H9 (cell line): Measurements from ENCODE around the gene PDLIM7. TPM values are rescaled to one million over a fixed set of nuclear protein-coding genes. Genes with fewer than 3 reads are reported as not detected.

Experiments
- DNase-seq: peaks from one replicate; pipeline ENCODE4 v3.0.0-alpha.2; 2017
- H2AFZ ChIP-seq: one replicate; pipeline ENCODE4 v1.6.1; 2013; ENCODE audit warnings: mild to moderate bottlenecking, low read length, control low read depth, moderate library complexity
- H2AK5ac ChIP-seq: 2 replicates; pipeline ENCODE4 v1.6.1; 2013; ENCODE audit warnings: low read length, control low read depth, mixed read lengths; ENCODE audit not compliant: insufficient read length
- H2BK120ac ChIP-seq: one replicate; pipeline ENCODE4 v1.6.1; 2013; ENCODE audit warnings: low read depth, mild to moderate bottlenecking, low read length, control low read depth, inconsistent platforms; ENCODE audit not compliant: poor library complexity, severe bottlenecking
- H2BK12ac ChIP-seq: 2 replicates; pipeline ENCODE4 v1.6.1; 2013; ENCODE audit warnings: low read length, control low read depth, mixed read lengths, low read depth; ENCODE audit not compliant: insufficient read length
- H2BK15ac ChIP-seq: 2 replicates; pipeline ENCODE4 v1.6.1; 2013; ENCODE audit warnings: low read depth, low read length, control low read depth
- H2BK20ac ChIP-seq: one replicate; pipeline ENCODE4 v1.6.1; 2013; ENCODE audit warnings: low read depth, mild to moderate bottlenecking, low read length, control low read depth, inconsistent platforms; ENCODE audit not compliant: poor library complexity, severe bottlenecking
- H2BK5ac ChIP-seq: 2 replicates; pipeline ENCODE4 v1.6.1; 2013; ENCODE audit warnings: low read length, control low read depth, mixed read lengths; ENCODE audit not compliant: insufficient read length
- H3K14ac ChIP-seq: 2 replicates; pipeline ENCODE4 v1.6.1; 2013; ENCODE audit warnings: low read length, control low read depth; ENCODE audit not compliant: insufficient read depth
- H3K18ac ChIP-seq: 2 replicates; pipeline ENCODE4 v1.6.1; 2013; ENCODE audit warnings: low read depth, mild to moderate bottlenecking, mixed read lengths, low read length, control low read depth; ENCODE audit not compliant: insufficient read length
- H3K23ac ChIP-seq: 2 replicates; pipeline ENCODE4 v1.6.1; 2013; ENCODE audit warnings: low read length, control low read depth, mixed read lengths, low read depth; ENCODE audit not compliant: insufficient read length
- H3K23me2 ChIP-seq: 2 replicates; pipeline ENCODE4 v1.6.1; 2013; ENCODE audit warnings: low read depth, mild to moderate bottlenecking, mixed read lengths, low read length, control low read depth; ENCODE audit not compliant: insufficient read length, poor library complexity, severe bottlenecking
- H3K27ac ChIP-seq: 2 replicates; pipeline ENCODE4 v1.5.1; 2013; ENCODE audit warnings: low read length, control low read depth, mixed read lengths, low read depth; ENCODE audit not compliant: insufficient read length
- H3K27me3 ChIP-seq: 2 replicates; pipeline ENCODE4 v1.6.1; 2013; ENCODE audit warnings: low read length, control low read depth, inconsistent platforms; ENCODE audit not compliant: insufficient read depth
- H3K4ac ChIP-seq: 2 replicates; pipeline ENCODE4 v1.6.1; 2013; ENCODE audit warnings: low read depth, mild to moderate bottlenecking, control low read depth, inconsistent platforms, low read length, moderate library complexity
- H3K4me1 ChIP-seq: 2 replicates; pipeline ENCODE4 v1.6.1; 2013; ENCODE audit warnings: low read length, control low read depth, inconsistent platforms; ENCODE audit not compliant: insufficient read depth
- H3K4me2 ChIP-seq: 2 replicates; pipeline ENCODE4 v1.6.1; 2013; ENCODE audit warnings: low read length, control low read depth, mixed read lengths; ENCODE audit not compliant: insufficient read length, insufficient read depth
- H3K56ac ChIP-seq: 2 replicates; pipeline ENCODE4 v1.6.1; 2013; ENCODE audit warnings: low read depth, mild to moderate bottlenecking, mixed read lengths, low read length, control low read depth; ENCODE audit not compliant: insufficient read length
- H3K79me1 ChIP-seq: 2 replicates; pipeline ENCODE4 v1.6.1; 2013; ENCODE audit warnings: low read depth, mild to moderate bottlenecking, moderate library complexity, low read length, control low read depth, inconsistent platforms; ENCODE audit not compliant: insufficient read depth, poor library complexity, severe bottlenecking
- H3K79me2 ChIP-seq: 2 replicates; pipeline ENCODE4 v1.6.1; 2013; ENCODE audit warnings: low read length, control low read depth, inconsistent platforms; ENCODE audit not compliant: insufficient read depth
- H3K9ac ChIP-seq: 2 replicates; pipeline ENCODE4 v1.6.1; 2013; ENCODE audit warnings: low read length, control low read depth, mixed read lengths; ENCODE audit not compliant: insufficient read length; ENCODE audit errors: extremely low read depth
- H3K9me3 ChIP-seq: one replicate; pipeline ENCODE4 v1.6.1; 2013; ENCODE audit warnings: low read depth, low read length, inconsistent platforms; ENCODE audit not compliant: control insufficient read depth
- H3T11ph ChIP-seq: one replicate; pipeline ENCODE4 v1.6.1; 2013; ENCODE audit warnings: mild to moderate bottlenecking, low read length, control low read depth, inconsistent platforms
- H4K20me1 ChIP-seq: one replicate; pipeline ENCODE4 v1.6.1; 2013; ENCODE audit not compliant: control insufficient read depth, insufficient read length, insufficient read depth
- H4K5ac ChIP-seq: 2 replicates; pipeline ENCODE4 v1.6.1; 2013; ENCODE audit warnings: low read depth, mild to moderate bottlenecking, mixed read lengths, low read length, control low read depth; ENCODE audit not compliant: insufficient read length
- H4K8ac ChIP-seq: replicated peaks from 2 replicates; pipeline ENCODE4 v1.6.1; 2013; ENCODE audit warnings: low read length, control low read depth, mixed read lengths, low read depth; ENCODE audit not compliant: insufficient read length
- H4K91ac ChIP-seq: 2 replicates; pipeline ENCODE4 v1.6.1; 2013; ENCODE audit warnings: low read depth, mild to moderate bottlenecking, moderate library complexity, mixed read lengths, low read length, control low read depth; ENCODE audit not compliant: insufficient read length
- H3K27ac Mint-ChIP-seq, 3 experiments: 2 replicates in 2 of 3; 3 replicates in 1 of 3; pipeline ENCODE4 v1.8.0; 2020 to 2021; ENCODE audit warnings: mixed read lengths in 3 of 3, mild to moderate bottlenecking in 1 of 3, moderate library complexity in 1 of 3
- H3K27me3 Mint-ChIP-seq: 2 replicates; pipeline ENCODE4 v1.8.0; 2021; ENCODE audit warnings: low read depth, mild to moderate bottlenecking, moderate library complexity, mixed read lengths
- H3K36me3 Mint-ChIP-seq, 3 experiments: 2 replicates in 2 of 3; 3 replicates in 1 of 3; pipeline ENCODE4 v1.8.0; 2020 to 2021; ENCODE audit warnings: low read depth in 3 of 3, mixed read lengths in 3 of 3; ENCODE audit not compliant: insufficient read depth in 1 of 3
- H3K4me1 Mint-ChIP-seq, 2 experiments: 2 replicates each; pipeline ENCODE4 v1.8.0; 2020; ENCODE audit warnings: mixed read lengths in 2 of 2
- H3K4me3 Mint-ChIP-seq, 2 experiments: 2 replicates in 1 of 2; 3 replicates in 1 of 2; pipeline ENCODE4 v1.8.0; 2020 to 2021; ENCODE audit warnings: mild to moderate bottlenecking in 2 of 2, mixed read lengths in 2 of 2, moderate library complexity in 1 of 2
- H3K9me3 Mint-ChIP-seq, 2 experiments: 2 replicates in 1 of 2; 3 replicates in 1 of 2; pipeline ENCODE4 v1.8.0; 2020; ENCODE audit warnings: mild to moderate bottlenecking in 2 of 2, mixed read lengths in 2 of 2, moderate library complexity in 1 of 2
- CTCF ChIP-seq: fragments of 200-600 bp; sonication (generic); conservative IDR thresholded peaks from 3 replicates; pipeline ENCODE4 v1.8.0; 2021; ENCODE audit warnings: antibody characterized with exemption, mild to moderate bottlenecking
- WGBS: extraction: QIAGEN DNeasy Blood & Tissue Kit; methylation state at CpG from one replicate; pipeline ENCODE4 v1.1.7; 2013; ENCODE audit warnings: missing lambda C conversion rate, low lambda C conversion rate, mixed read lengths; ENCODE audit not compliant: insufficient read length; ENCODE audit errors: extremely low coverage; 5-methylcytosine and 5-hydroxymethylcytosine counted together
- total RNA-seq: library from RNA; stranded (reverse); gene quantifications from 2 replicates; pipeline ENCODE4 v1.2.1, GENCODE V29; 2021

The PDLIM7 gene
- total RNA-seq, 1 experiment from 2014 or later, result 137 TPM

- H3K27ac Mint-ChIP-seq, result peak overlapping the region; percentile 95 to 96 (median 95)
Measured at GRCh38 chr5:177470759-177471536, 26.5 kb downstream of the PDLIM7 start.

More at GRCh38 chr5:177470759-177471536, 26.5 kb downstream of the PDLIM7 start:
- Histone ChIP-seq H3K27me3 (no peaks in the 10 kb centered on the region), H4K8ac (no peak overlapping the region), H2BK15ac (no peak overlapping the region), H3K14ac (no peak overlapping the region), H3K23me2 (peaks cover 4% of the 10 kb centered on the region), H2BK5ac (no peak overlapping the region), H4K91ac (no peak overlapping the region), H3K23ac (no peak overlapping the region), H3K4me2 (no peak overlapping the region), H4K5ac (no peak overlapping the region), H3K18ac (no peak overlapping the region), H2BK20ac (no peak overlapping the region), H4K20me1 (no peaks in the 10 kb centered on the region), H2AK5ac (no peak overlapping the region), H3K9ac (no peak overlapping the region), H3K56ac (no peak overlapping the region), H3T11ph (no peak overlapping the region), H3K4ac (no peak overlapping the region), H2BK12ac (no peak overlapping the region), H3K27ac (no peak overlapping the region), H3K4me1 (peaks cover 24% of the 10 kb centered on the region; the same call in 1 of the 2 replicates), H2BK120ac (no peak overlapping the region), H2AFZ (no peak overlapping the region), H3K9me3 (no peaks in the 10 kb centered on the region), H3K79me1 (peaks cover 10% of the 10 kb centered on the region), H3K79me2 (peaks cover 26% of the 10 kb centered on the region; the same call in 1 of the 2 replicates)
- peaks cover 0 to 2% of the 10 kb centered on the region in 2 experiments; a peak in 1 of 5 replicates for H3K9me3 Mint-ChIP-seq
- no peaks in the 10 kb centered on the region; the same call in 1 of the 2 replicates for H3K27me3 Mint-ChIP-seq
- TF ChIP-seq CTCF, result no peak
- peak overlapping the region; percentile 83 to 89 for H3K4me3 Mint-ChIP-seq
- peaks cover 43 to 61% (median 59%) of the 10 kb centered on the region in 3 experiments for H3K36me3 Mint-ChIP-seq
- no peak for DNase-seq
- peaks cover 36 to 60% of the 10 kb centered on the region in 2 experiments for H3K4me1 Mint-ChIP-seq
- WGBS, result no CpG with 5 or more reads among the region's 10 CpGs
